ENCODE measurements around the gene RPL31. TPM values are rescaled to one million over a fixed set of nuclear protein-coding genes. Genes with fewer than 3 reads are reported as not detected.

The RPL31 gene
- total and polyA plus RNA-seq, 4 experiments from 2014 or later: 2,455 to 6,581 (median 4,056) TPM

- Mint-ChIP-seq H3K4me3 (no peak overlapping the region), H3K9me3 (no peaks in the 10 kb centered on the region), H3K27me3 (peaks cover 0 to 1% of the 10 kb centered on the region in 2 donors), H3K27ac (peak overlapping the region in 2 of 7 donors; percentile 15 to 18), H3K4me1 (peaks cover 0 to 4% (median 3%) of the 10 kb centered on the region in 4 donors), H3K36me3 (no peaks in the 10 kb centered on the region)
- no peaks in the 10 kb centered on the region for H3K4me1 ChIP-seq (ENCODE audit: insufficient read depth, low read length)
- no peaks in the 10 kb centered on the region for H3K9me3 ChIP-seq (ENCODE audit: control insufficient read depth in 1 of 2, low read length in 2 of 2)
- H3K4me3 ChIP-seq (ENCODE audit: low read length in 2 of 2): no peak overlapping the region
- DNase-seq: no peak
- no peaks in the 10 kb centered on the region for H3K36me3 ChIP-seq (ENCODE audit: insufficient read depth, low read length)
- intact Hi-C loops (cut with micrococcal nuclease): no loop called here
- ChIA-PET POLR2A (ENCODE audit: partially characterized antibody) (no interaction called here), CTCF (ENCODE audit: partially characterized antibody) (interaction anchor here (0.6 to 6.5 kb wide), 3 partner anchors 111 to 375 kb away, joined by 3 to 78 read pairs (median 3); no protein-coding TSS in a partner anchor)
- H3K27ac ChIP-seq (ENCODE audit: low read depth, low read length): no peak overlapping the region
- no peaks in the 10 kb centered on the region for H3K27me3 ChIP-seq (ENCODE audit: insufficient read depth, low read length)
These were observed 19.6 kb upstream of the RPL31 start for GRCh38 chr2:100982431-100982861.

DNA sequence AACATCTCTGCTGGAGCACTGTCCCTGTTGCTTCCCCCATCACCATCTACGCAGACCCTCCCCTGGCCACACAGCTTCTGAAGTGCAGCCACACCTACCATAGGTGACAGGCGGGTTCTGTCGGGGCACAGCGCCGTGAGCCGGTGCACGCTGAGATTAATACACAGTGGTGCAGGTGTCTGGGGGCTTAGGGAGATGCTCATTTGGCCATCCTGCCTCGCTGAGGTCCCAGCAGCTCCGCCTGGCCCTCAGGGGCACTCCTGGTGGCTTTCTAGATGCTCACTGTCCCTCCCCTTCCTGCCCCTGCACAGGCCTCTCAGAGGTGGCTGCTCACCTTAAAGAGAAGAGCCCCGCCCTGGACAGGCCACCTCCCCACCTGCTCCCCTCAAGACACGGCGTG is 18.9 kb upstream of the RPL31 start:
- Histone ChIP-seq H3K27me3 (ENCODE audit: insufficient read depth, low read length) (no peaks in the 10 kb centered on the region), H3K27ac (ENCODE audit: low read depth, low read length) (no peak overlapping the region), H3K9me3 (ENCODE audit: control insufficient read depth in 1 of 2, low read length in 2 of 2) (no peaks in the 10 kb centered on the region), H3K4me3 (ENCODE audit: low read length in 2 of 2) (no peak overlapping the region), H3K36me3 (ENCODE audit: insufficient read depth, low read length) (no peaks in the 10 kb centered on the region), H3K4me1 (ENCODE audit: insufficient read depth, low read length) (no peaks in the 10 kb centered on the region)
- intact Hi-C loops (cut with micrococcal nuclease): no loop called here
- Mint-ChIP-seq H3K27ac (no peak overlapping the region), H3K4me3 (no peak overlapping the region), H3K9me3 (no peaks in the 10 kb centered on the region), H3K27me3 (peaks cover 0 to 1% of the 10 kb centered on the region in 2 donors), H3K4me1 (peaks cover 0 to 4% (median 3%) of the 10 kb centered on the region in 4 donors), H3K36me3 (no peaks in the 10 kb centered on the region)
- DNase-seq: no peak
- POLR2A ChIA-PET (ENCODE audit: partially characterized antibody): no interaction called here
- CTCF ChIA-PET (ENCODE audit: partially characterized antibody): interaction anchor here (1.3 to 6.5 kb wide), 2 partner anchors 353 to 375 kb away, joined by 3 to 78 read pairs; no protein-coding TSS in a partner anchor

- H3K9me3 Mint-ChIP-seq: no peaks in the 10 kb centered on the region
- peaks cover 0 to 4% (median 1%) of the 10 kb centered on the region in 4 donors for H3K4me1 Mint-ChIP-seq
- H3K27ac ChIP-seq (ENCODE audit: low read depth, low read length): no peak overlapping the region
- H3K27me3 ChIP-seq (ENCODE audit: insufficient read depth, low read length): no peaks in the 10 kb centered on the region
- CTCF ChIA-PET (ENCODE audit: partially characterized antibody): interaction anchor here (1.3 to 6.5 kb wide), 2 partner anchors 353 to 376 kb away, joined by 3 to 78 read pairs; no protein-coding TSS in a partner anchor
- H3K27ac Mint-ChIP-seq: no peak overlapping the region
- no peak overlapping the region for H3K4me3 Mint-ChIP-seq
- no peaks in the 10 kb centered on the region for H3K4me1 ChIP-seq (ENCODE audit: insufficient read depth, low read length)
- intact Hi-C loops (cut with micrococcal nuclease): no loop called here
- peaks cover 0 to 1% of the 10 kb centered on the region in 2 donors for H3K27me3 Mint-ChIP-seq
- no peaks in the 10 kb centered on the region for H3K36me3 Mint-ChIP-seq
- no peaks in the 10 kb centered on the region for H3K36me3 ChIP-seq (ENCODE audit: insufficient read depth, low read length)
- POLR2A ChIA-PET (ENCODE audit: partially characterized antibody): no interaction called here
- no peak for DNase-seq
- no peak overlapping the region for H3K4me3 ChIP-seq (ENCODE audit: low read length in 2 of 2)
- H3K9me3 ChIP-seq (ENCODE audit: control insufficient read depth in 1 of 2, low read length in 2 of 2): no peaks in the 10 kb centered on the region
These were observed 18.3 kb upstream of the RPL31 start for GRCh38 chr2:100983684-100984310.

- H3K9me3 ChIP-seq (ENCODE audit: control insufficient read depth in 1 of 2, low read length in 2 of 2): no peaks in the 10 kb centered on the region
- intact Hi-C loops (cut with micrococcal nuclease): loop anchor here (1.0 kb wide), 1 partner anchor 375 kb away; no protein-coding TSS in a partner anchor
- no peaks in the 10 kb centered on the region for H3K27me3 ChIP-seq (ENCODE audit: insufficient read depth, low read length)
- peaks cover 0 to 1% of the 10 kb centered on the region in 2 donors for H3K27me3 Mint-ChIP-seq
- POLR2A ChIA-PET (ENCODE audit: partially characterized antibody): interaction anchor here (2.1 kb wide), 1 partner anchor 375 kb away, joined by 6 read pairs; no protein-coding TSS in a partner anchor
- no peak overlapping the region for H3K4me3 Mint-ChIP-seq
- no peaks in the 10 kb centered on the region for H3K4me1 ChIP-seq (ENCODE audit: insufficient read depth, low read length)
- peak overlapping the region in 3 of 7 donors; percentile 45 to 56 (median 54) for H3K27ac Mint-ChIP-seq
- peaks cover 0 to 4% (median under 1%) of the 10 kb centered on the region in 4 donors for H3K4me1 Mint-ChIP-seq
- H3K36me3 Mint-ChIP-seq: no peaks in the 10 kb centered on the region
- H3K36me3 ChIP-seq (ENCODE audit: insufficient read depth, low read length): no peaks in the 10 kb centered on the region
- no peak overlapping the region for H3K4me3 ChIP-seq (ENCODE audit: low read length in 2 of 2)
- peak; percentile 69 to 78 (median 70) for DNase-seq
- H3K9me3 Mint-ChIP-seq: no peaks in the 10 kb centered on the region
- CTCF ChIA-PET (ENCODE audit: partially characterized antibody): interaction anchor here (1.0 to 6.3 kb wide), 5 partner anchors 43 to 397 kb away, joined by 3 to 91 read pairs (median 3); no protein-coding TSS in a partner anchor
- H3K27ac ChIP-seq (ENCODE audit: low read depth, low read length): no peak overlapping the region
These were observed 17.2 kb upstream of the RPL31 start for GRCh38 chr2:100984892-100985307.

DNA sequence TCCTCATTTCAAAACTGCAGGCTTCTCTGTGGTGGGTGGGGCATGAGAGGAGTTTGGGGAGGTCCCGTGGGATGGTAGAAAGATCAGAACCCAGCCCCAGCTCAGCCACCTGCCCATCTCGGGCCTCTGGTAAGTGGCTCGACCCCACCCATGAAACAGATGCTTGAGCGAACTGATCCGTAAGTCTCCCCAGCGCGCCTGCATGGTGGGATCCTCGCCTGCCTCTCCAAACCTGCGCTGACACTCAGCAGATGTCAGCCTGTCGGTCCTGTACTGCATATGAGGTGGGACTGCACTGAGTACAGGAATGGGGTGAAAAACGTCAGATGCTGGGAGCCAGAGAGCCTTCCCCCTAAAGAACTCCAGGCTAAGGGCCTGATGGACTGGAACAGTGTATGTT is 15.9 kb upstream of the RPL31 start:
- H3K4me1 Mint-ChIP-seq: peaks cover 0 to 4% (median under 1%) of the 10 kb centered on the region in 4 donors
- CTCF ChIA-PET (ENCODE audit: partially characterized antibody): interaction anchor here (0.7 to 6.3 kb wide), 11 partner anchors 8 to 390 kb away, joined by 3 to 91 read pairs (median 3); no protein-coding TSS in a partner anchor
- POLR2A ChIA-PET (ENCODE audit: partially characterized antibody): interaction anchor here (2.1 kb wide), 1 partner anchor 376 kb away, joined by 6 read pairs; no protein-coding TSS in a partner anchor

DNA sequence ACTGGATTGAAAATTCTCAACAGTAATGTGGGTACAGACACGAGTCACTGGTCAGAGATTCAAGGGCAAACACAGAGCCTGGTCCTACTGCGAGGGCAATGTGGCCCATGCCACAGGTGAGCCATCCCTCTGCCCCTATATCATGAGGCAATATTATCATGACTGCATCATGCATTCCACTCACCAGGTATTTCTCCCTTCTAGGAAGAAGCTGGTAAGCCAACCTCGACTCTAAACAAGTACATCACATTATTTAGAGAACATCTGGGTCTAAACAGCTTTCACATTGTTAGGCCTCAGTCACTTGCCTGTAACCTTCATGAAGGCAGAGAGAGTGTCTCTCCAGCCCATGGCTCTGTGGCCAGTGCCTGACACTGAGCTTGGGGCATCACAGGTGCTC is 14.6 kb upstream of the RPL31 start:
- Histone ChIP-seq H3K4me3 (ENCODE audit: low read length in 2 of 2) (no peak overlapping the region), H3K27me3 (ENCODE audit: insufficient read depth, low read length) (no peaks in the 10 kb centered on the region), H3K27ac (ENCODE audit: low read depth, low read length) (no peak overlapping the region), H3K36me3 (ENCODE audit: insufficient read depth, low read length) (no peaks in the 10 kb centered on the region), H3K4me1 (ENCODE audit: insufficient read depth, low read length) (no peaks in the 10 kb centered on the region), H3K9me3 (ENCODE audit: control insufficient read depth in 1 of 2, low read length in 2 of 2) (no peaks in the 10 kb centered on the region)
- intact Hi-C loops (cut with micrococcal nuclease): no loop called here
- Mint-ChIP-seq H3K27me3 (peaks cover 0 to 1% of the 10 kb centered on the region in 2 donors), H3K4me1 (peaks cover 0 to 4% (median 2%) of the 10 kb centered on the region in 4 donors), H3K36me3 (no peaks in the 10 kb centered on the region), H3K27ac (no peak overlapping the region), H3K4me3 (no peak overlapping the region), H3K9me3 (no peaks in the 10 kb centered on the region)
- CTCF ChIA-PET (ENCODE audit: partially characterized antibody): interaction anchor here (0.6 to 6.3 kb wide), 4 partner anchors 105 to 782 kb away, joined by 3 to 91 read pairs (median 36); no protein-coding TSS in a partner anchor
- POLR2A ChIA-PET (ENCODE audit: partially characterized antibody): interaction anchor here (0.8 kb wide), 1 partner anchor 14 kb away, joined by 3 read pairs; the partner anchor contains the start of gene RPL31
- no peak for DNase-seq

More for the DNA sequence above, 15.9 kb upstream of the RPL31 start:
- Mint-ChIP-seq H3K4me3 (no peak overlapping the region), H3K36me3 (no peaks in the 10 kb centered on the region), H3K27me3 (peaks cover 0 to 1% of the 10 kb centered on the region in 2 donors), H3K9me3 (no peaks in the 10 kb centered on the region), H3K27ac (no peak overlapping the region)
- Histone ChIP-seq H3K36me3 (ENCODE audit: insufficient read depth, low read length) (no peaks in the 10 kb centered on the region), H3K27me3 (ENCODE audit: insufficient read depth, low read length) (no peaks in the 10 kb centered on the region), H3K9me3 (ENCODE audit: control insufficient read depth in 1 of 2, low read length in 2 of 2) (no peaks in the 10 kb centered on the region), H3K4me3 (ENCODE audit: low read length in 2 of 2) (no peak overlapping the region), H3K27ac (ENCODE audit: low read depth, low read length) (no peak overlapping the region), H3K4me1 (ENCODE audit: insufficient read depth, low read length) (no peaks in the 10 kb centered on the region)
- intact Hi-C loops (cut with micrococcal nuclease): no loop called here
- DNase-seq: no peak

DNA sequence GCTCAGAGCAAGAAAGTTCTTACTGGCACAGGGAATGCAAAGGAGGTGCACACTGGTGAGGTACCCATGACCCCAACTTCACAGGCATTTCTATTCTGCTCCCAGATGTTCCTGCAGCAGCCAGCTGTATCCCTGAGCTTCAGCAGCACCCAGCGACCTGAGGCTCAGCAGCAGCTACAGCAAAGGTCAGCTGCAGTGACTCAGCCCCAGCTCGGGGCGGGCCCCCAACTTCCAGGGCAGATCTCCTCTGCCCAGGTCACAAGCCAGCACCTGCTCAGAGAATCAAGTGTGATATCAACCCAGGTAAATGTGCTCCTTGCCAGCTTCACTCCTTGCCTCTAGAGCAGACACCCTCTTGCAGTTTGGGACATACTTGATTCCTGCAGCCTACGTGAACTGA is 14.1 kb upstream of the RPL31 start:
- POLR2A ChIA-PET (ENCODE audit: partially characterized antibody): interaction anchor here (0.8 kb wide), 1 partner anchor 14 kb away, joined by 3 read pairs; the partner anchor contains the start of gene RPL31
- H3K9me3 Mint-ChIP-seq: no peaks in the 10 kb centered on the region
- intact Hi-C loops (cut with micrococcal nuclease): no loop called here

More for the DNA sequence above, 14.1 kb upstream of the RPL31 start:
- no peaks in the 10 kb centered on the region for H3K36me3 ChIP-seq (ENCODE audit: insufficient read depth, low read length)
- no peaks in the 10 kb centered on the region for H3K36me3 Mint-ChIP-seq
- H3K4me3 ChIP-seq (ENCODE audit: low read length in 2 of 2): no peak overlapping the region
- CTCF ChIA-PET (ENCODE audit: partially characterized antibody): interaction anchor here (0.6 to 6.3 kb wide), 4 partner anchors 105 to 782 kb away, joined by 3 to 91 read pairs (median 36); no protein-coding TSS in a partner anchor
- H3K4me3 Mint-ChIP-seq: no peak overlapping the region
- DNase-seq: no peak
- no peaks in the 10 kb centered on the region for H3K9me3 ChIP-seq (ENCODE audit: control insufficient read depth in 1 of 2, low read length in 2 of 2)
- H3K27me3 Mint-ChIP-seq: peaks cover 0 to 1% of the 10 kb centered on the region in 2 donors
- H3K4me1 ChIP-seq (ENCODE audit: insufficient read depth, low read length): no peaks in the 10 kb centered on the region
- no peak overlapping the region for H3K27ac ChIP-seq (ENCODE audit: low read depth, low read length)
- H3K27me3 ChIP-seq (ENCODE audit: insufficient read depth, low read length): no peaks in the 10 kb centered on the region
- no peak overlapping the region for H3K27ac Mint-ChIP-seq
- peaks cover 0 to 4% (median 2%) of the 10 kb centered on the region in 4 donors for H3K4me1 Mint-ChIP-seq

All from CD4-positive, alpha-beta memory T cell (primary cell).